Peyer's patch (tissue), 4 donors: ENCODE data around the gene KCNQ1. TPM values are rescaled to one million over a fixed set of nuclear protein-coding genes. Genes with fewer than 3 reads are reported as not detected.

Experiments
- DNase-seq, 3 donors: peaks; one replicate each; pipeline ENCODE4 v3.0.0-alpha.2; 2017 to 2019
- H3K27ac ChIP-seq, 4 donors: fragments of 200-600 bp; sonication (generic); one replicate each; pipeline ENCODE4 v1.5.1; 2016 to 2019
- H3K27me3 ChIP-seq, 2 donors: fragments of 200-600 bp; sonication (generic); one replicate each; pipeline ENCODE4 v1.5.1; 2019
- H3K36me3 ChIP-seq, 3 donors: fragments of 200-600 bp; sonication (generic); one replicate each; pipeline ENCODE4 v1.5.1; 2016 to 2019
- H3K4me1 ChIP-seq, 4 donors: fragments of 200-600 bp; sonication (generic); one replicate each; pipeline ENCODE4 v1.5.1; 2016 to 2019
- H3K4me3 ChIP-seq, 4 donors: fragments of 200-600 bp; sonication (generic); 1 replicate in 3 of 4; 2 replicates in 1 of 4; pipeline ENCODE4 v1.5.1; 2016 to 2019; ENCODE audit warnings: mild to moderate bottlenecking in 1 of 4
- H3K9me3 ChIP-seq, 4 donors: fragments of 200-600 bp; sonication (generic); one replicate each; pipeline ENCODE4 v1.5.1; 2016 to 2019; ENCODE audit warnings: mild to moderate bottlenecking in 1 of 4
- POLR2A ChIP-seq, 2 donors: fragments of 450-650 bp; IDR thresholded peaks; one replicate each; pipeline ENCODE4 v1.5.1; 2017; ENCODE audit warnings: antibody characterized with exemption in 2 of 2, mild to moderate bottlenecking in 2 of 2, moderate library complexity in 2 of 2
- total RNA-seq, 4 donors: library from RNA; depleted of rRNA; stranded (reverse); fragments of >200 nt; gene quantifications; one replicate each; pipeline ENCODE4 v1.1.0, GENCODE V29; 2016
- TF ChIP-seq, protein P1 (sequence below), 6 experiments: fragments of 450-650 bp in 4 of 6; fragments of 200-600 bp in 2 of 6; sonication (generic) in 1 of 6; IDR thresholded peaks; one replicate each; pipeline ENCODE4 v1.5.1; 2017 to 2019; ENCODE audit warnings: antibody characterized with exemption in 6 of 6, mild to moderate bottlenecking in 3 of 6, moderate library complexity in 1 of 6

The KCNQ1 gene
- total RNA-seq, 4 donors from 2014 or later: 50.6 to 66.4 (median 54.2) TPM

DNA sequence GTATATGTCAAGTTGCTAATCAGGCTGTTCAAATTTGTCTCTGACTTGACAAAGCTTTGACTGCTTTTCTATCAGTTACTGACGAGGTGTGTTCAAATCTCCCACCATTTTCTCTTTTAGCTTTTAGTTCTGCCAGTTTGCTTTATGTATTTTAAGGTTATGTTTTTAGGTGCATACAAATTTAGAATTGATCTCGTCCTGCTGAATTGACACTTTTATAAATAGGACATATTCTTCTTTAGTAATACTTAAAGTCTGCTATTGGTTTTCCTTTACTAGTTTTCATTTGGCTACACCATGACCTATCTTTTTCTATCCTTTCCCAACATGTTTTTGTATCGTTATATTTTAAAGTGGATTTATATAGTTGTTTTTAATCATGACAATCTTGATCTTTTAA is 320.7 kb downstream of the KCNQ1 start:
- no peaks in the 10 kb centered on the region for H3K27me3 ChIP-seq
- H3K9me3 ChIP-seq: no peaks in the 10 kb centered on the region
- H3K27ac ChIP-seq: no peak overlapping the region
- H3K4me1 ChIP-seq: no peaks in the 10 kb centered on the region
- TF ChIP-seq, protein P1, sequence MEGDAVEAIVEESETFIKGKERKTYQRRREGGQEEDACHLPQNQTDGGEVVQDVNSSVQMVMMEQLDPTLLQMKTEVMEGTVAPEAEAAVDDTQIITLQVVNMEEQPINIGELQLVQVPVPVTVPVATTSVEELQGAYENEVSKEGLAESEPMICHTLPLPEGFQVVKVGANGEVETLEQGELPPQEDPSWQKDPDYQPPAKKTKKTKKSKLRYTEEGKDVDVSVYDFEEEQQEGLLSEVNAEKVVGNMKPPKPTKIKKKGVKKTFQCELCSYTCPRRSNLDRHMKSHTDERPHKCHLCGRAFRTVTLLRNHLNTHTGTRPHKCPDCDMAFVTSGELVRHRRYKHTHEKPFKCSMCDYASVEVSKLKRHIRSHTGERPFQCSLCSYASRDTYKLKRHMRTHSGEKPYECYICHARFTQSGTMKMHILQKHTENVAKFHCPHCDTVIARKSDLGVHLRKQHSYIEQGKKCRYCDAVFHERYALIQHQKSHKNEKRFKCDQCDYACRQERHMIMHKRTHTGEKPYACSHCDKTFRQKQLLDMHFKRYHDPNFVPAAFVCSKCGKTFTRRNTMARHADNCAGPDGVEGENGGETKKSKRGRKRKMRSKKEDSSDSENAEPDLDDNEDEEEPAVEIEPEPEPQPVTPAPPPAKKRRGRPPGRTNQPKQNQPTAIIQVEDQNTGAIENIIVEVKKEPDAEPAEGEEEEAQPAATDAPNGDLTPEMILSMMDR (IDR thresholded peaks at IDR 0.05): no peak
- no peak for TF ChIP-seq POLR2A (IDR thresholded peaks at IDR 0.05)
- no peak for DNase-seq
- no peaks in the 10 kb centered on the region for H3K36me3 ChIP-seq
- no peak overlapping the region for H3K4me3 ChIP-seq

DNA sequence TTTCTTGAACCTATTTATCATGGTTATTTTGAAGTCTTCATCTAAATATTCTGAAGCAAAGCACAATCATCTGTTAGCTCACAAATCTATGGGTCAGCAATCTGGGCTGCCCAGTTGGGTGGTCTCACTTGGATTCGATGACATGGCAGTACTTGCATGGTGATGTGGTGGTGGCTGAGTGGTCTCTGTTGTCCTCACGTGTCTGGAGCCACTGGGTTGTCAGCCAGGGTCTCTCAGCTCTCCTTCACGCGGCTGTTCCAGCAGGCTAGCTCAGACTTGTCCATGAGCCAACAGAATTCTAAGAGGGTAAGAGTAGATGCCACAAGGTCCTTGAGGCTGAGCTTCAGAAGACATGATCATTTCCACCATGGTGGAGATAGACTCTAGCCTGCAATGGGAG is 321.4 kb downstream of the KCNQ1 start:
- no peaks in the 10 kb centered on the region for H3K9me3 ChIP-seq
- no peak overlapping the region for H3K4me3 ChIP-seq
- no peaks in the 10 kb centered on the region for H3K36me3 ChIP-seq
- peak in 2 of 3 donors; percentile 10 to 36 for DNase-seq
- H3K4me1 ChIP-seq: no peaks in the 10 kb centered on the region
- TF ChIP-seq, protein P1 (IDR thresholded peaks at IDR 0.05): no peak
- TF ChIP-seq POLR2A (IDR thresholded peaks at IDR 0.05): no peak
- no peaks in the 10 kb centered on the region for H3K27me3 ChIP-seq
- H3K27ac ChIP-seq: no peak overlapping the region

DNA sequence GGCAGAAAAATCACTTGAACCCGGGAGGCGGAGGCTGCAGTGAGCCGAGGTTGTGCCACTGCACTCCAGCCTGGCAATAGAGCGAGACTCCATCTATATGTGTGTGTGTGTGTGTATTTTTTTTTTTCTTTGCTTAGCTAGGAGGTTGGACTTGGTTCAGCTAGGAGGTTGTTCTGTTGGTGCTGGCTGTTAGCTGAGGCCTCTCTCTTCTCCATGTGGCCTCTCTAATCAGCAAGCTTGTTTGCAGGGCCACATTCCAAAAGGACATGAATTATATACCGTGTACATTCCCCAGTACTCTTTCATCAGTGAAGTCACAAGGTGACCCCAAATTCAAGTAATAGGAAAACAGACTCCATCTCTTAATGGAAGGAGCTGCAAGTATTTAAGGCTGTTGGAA is 322.3 kb downstream of the KCNQ1 start:
- H3K9me3 ChIP-seq: no peaks in the 10 kb centered on the region
- no peaks in the 10 kb centered on the region for H3K36me3 ChIP-seq
- H3K4me1 ChIP-seq: no peaks in the 10 kb centered on the region
- DNase-seq: no peak
- no peak overlapping the region for H3K4me3 ChIP-seq
- no peaks in the 10 kb centered on the region for H3K27me3 ChIP-seq
- TF ChIP-seq POLR2A (IDR thresholded peaks at IDR 0.05): no peak
- TF ChIP-seq, protein P1 (IDR thresholded peaks at IDR 0.05): no peak
- no peak overlapping the region for H3K27ac ChIP-seq

DNA sequence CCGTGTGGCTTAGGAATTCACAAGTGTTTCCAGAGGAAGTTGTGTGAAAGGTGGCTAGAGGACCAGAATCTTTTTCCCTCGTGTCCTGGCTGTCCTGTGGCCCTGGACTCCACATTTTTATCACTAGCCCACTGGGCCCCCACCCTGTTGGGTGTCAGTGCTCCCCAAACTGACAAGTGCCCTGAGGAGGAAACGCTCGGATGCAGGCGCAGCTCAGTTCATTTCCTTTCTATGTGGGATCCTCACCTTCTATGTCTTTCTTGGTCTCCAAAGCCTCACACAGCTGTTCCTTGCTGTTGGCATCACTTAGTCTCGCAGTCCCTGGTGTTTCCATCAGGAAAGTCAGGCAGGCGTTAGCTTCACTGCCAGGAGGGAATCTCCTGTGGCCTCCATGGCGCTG is 323.0 kb downstream of the KCNQ1 start:
- Histone ChIP-seq H3K4me3 (no peak overlapping the region), H3K4me1 (no peaks in the 10 kb centered on the region)
- no peak for TF ChIP-seq POLR2A (IDR thresholded peaks at IDR 0.05)
- TF ChIP-seq, protein P1 (IDR thresholded peaks at IDR 0.05): no peak

DNA sequence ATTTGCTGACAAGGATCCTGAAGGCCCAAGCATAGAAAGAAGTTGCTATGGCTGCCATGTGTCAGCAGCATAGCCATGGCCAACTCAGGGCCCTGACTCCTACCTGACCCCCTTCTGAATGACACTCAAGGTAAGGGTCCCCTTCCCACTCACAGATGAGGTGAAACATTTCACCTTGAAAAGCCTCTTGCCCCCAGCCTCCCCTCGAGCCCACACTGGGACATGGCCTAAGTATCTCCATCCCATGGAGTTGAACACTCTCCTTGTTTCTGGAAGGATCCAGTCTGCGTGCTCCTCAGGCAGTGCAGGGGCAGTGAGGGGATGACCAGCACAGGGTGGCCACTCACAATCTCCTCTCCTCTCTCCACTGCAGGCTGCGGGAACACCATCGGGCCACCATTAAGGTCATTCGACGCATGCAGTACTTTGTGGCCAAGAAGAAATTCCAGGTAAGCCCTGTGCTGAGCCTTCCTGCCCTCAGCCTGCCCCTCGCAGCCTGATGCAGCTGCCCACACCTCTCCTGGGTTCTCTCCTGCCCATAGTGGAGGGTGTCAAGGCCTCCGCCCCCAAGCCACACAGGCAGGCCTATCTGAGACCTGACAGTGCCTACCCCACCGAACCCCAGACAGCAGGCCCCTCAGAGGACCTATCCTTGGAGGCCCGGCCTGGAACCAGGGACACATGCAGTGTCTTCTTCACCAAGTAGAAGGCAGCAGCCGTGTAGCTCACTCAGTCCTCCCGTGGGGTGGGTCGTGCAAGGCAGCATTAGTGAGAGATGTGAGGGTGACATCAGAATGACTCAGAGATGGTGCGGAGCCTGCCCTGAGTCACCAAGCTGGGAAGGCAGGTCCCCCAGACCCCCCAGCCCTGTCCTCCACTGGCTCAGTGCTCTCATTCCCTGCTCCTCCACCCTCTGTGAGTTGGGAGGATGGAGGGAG is 323.9 kb downstream of the KCNQ1 start:
- Histone ChIP-seq H3K36me3 (no peaks in the 10 kb centered on the region), H3K27ac (no peak overlapping the region), H3K27me3 (no peaks in the 10 kb centered on the region), H3K4me3 (no peak overlapping the region), H3K4me1 (no peaks in the 10 kb centered on the region), H3K9me3 (no peaks in the 10 kb centered on the region)
- peak; percentile 5 to 40 (median 20) for DNase-seq
- TF ChIP-seq POLR2A (IDR thresholded peaks at IDR 0.05): no peak
- TF ChIP-seq, protein P1 (IDR thresholded peaks at IDR 0.05): no peak

More for the DNA sequence above, 323.0 kb downstream of the KCNQ1 start:
- DNase-seq: peak in 1 of 3 donors; percentile 3
- no peaks in the 10 kb centered on the region for H3K9me3 ChIP-seq
- no peaks in the 10 kb centered on the region for H3K27me3 ChIP-seq
- no peaks in the 10 kb centered on the region for H3K36me3 ChIP-seq
- no peak overlapping the region for H3K27ac ChIP-seq
